ENCODE measurements around the gene THEMIS2.

The THEMIS2 gene

GRCh38 chr1:27865821-27866220 is 6.5 kb upstream of the THEMIS2 start:
- Histone ChIP-seq H3K27me3 (ENCODE audit: insufficient read depth, poor library complexity, severe bottlenecking) (no peaks in the 10 kb centered on the region), H3K4me3 (replicated peaks; ENCODE audit: insufficient read depth, low read length) (no peak overlapping the region), H3K27ac (replicated peaks) (no peak overlapping the region)
- TF ChIP-seq GABPA (IDR thresholded peaks at IDR 0.05; ENCODE audit: low read depth) (no peak), CTCF (IDR thresholded peaks at IDR 0.05; ENCODE audit: insufficient read depth, low read length) (no peak), POLR2AphosphoS5 (IDR thresholded peaks at IDR 0.05; ENCODE audit: low read depth) (no peak), SPI1 (IDR thresholded peaks at IDR 0.05; ENCODE audit: borderline replicate concordance, low read depth) (no peak), REST (IDR thresholded peaks at IDR 0.05; ENCODE audit: insufficient replicate concordance, low read depth) (no peak)
- no peak for DNase-seq (ENCODE audit: low read depth in 1 of 2, low spot score in 1 of 2)

GRCh38 chr1:27868556-27868931 is 3.8 kb upstream of the THEMIS2 start:
- no peak for DNase-seq (ENCODE audit: low read depth in 1 of 2, low spot score in 1 of 2)
- H3K27me3 ChIP-seq (ENCODE audit: insufficient read depth, poor library complexity, severe bottlenecking) = no peaks in the 10 kb centered on the region
- TF ChIP-seq REST (IDR thresholded peaks at IDR 0.05; ENCODE audit: insufficient replicate concordance, low read depth) = no peak
- no peak for TF ChIP-seq SPI1 (IDR thresholded peaks at IDR 0.05; ENCODE audit: borderline replicate concordance, low read depth)
- TF ChIP-seq POLR2AphosphoS5 (IDR thresholded peaks at IDR 0.05; ENCODE audit: low read depth) = no peak
- no peak for TF ChIP-seq CTCF (IDR thresholded peaks at IDR 0.05; ENCODE audit: insufficient read depth, low read length)
- no peak for TF ChIP-seq GABPA (IDR thresholded peaks at IDR 0.05; ENCODE audit: low read depth)
- H3K27ac ChIP-seq (replicated peaks) = peak overlapping the region; percentile 51
- H3K4me3 ChIP-seq (replicated peaks; ENCODE audit: insufficient read depth, low read length) = no peak overlapping the region

- H3K4me3 ChIP-seq (replicated peaks; ENCODE audit: insufficient read depth, low read length) = peak overlapping the region; percentile 29
- peak overlapping the region; percentile 51 for H3K27ac ChIP-seq (replicated peaks)
- TF ChIP-seq SPI1 (IDR thresholded peaks at IDR 0.05; ENCODE audit: borderline replicate concordance, low read depth) = peak; percentile 81
- no peak for TF ChIP-seq GABPA (IDR thresholded peaks at IDR 0.05; ENCODE audit: low read depth)
- TF ChIP-seq CTCF (IDR thresholded peaks at IDR 0.05; ENCODE audit: insufficient read depth, low read length) = no peak
- TF ChIP-seq REST (IDR thresholded peaks at IDR 0.05; ENCODE audit: insufficient replicate concordance, low read depth) = no peak
- TF ChIP-seq POLR2AphosphoS5 (IDR thresholded peaks at IDR 0.05; ENCODE audit: low read depth) = 0 out of 2 replicates have a peak, but pooled peaks have one; percentile 18
- no peaks in the 10 kb centered on the region for H3K27me3 ChIP-seq (ENCODE audit: insufficient read depth, poor library complexity, severe bottlenecking)
- DNase-seq (ENCODE audit: low read depth in 1 of 2, low spot score in 1 of 2) = peak; percentile 70 to 75
These were observed 3.2 kb upstream of the THEMIS2 start for GRCh38 chr1:27868932-27869718.

All from HL-60 (cell line).